C1 segment of cervical spinal cord (tissue), 14 donors: Measurements from ENCODE around the gene TSPAN32.

Experiments
- DNase-seq, 14 donors: peaks; one replicate each; lab custom pipeline; 2025; lab: John Stamatoyannopoulos, UW

The TSPAN32 gene

GRCh38 chr11:2303627-2304505 is 2.1 kb downstream of the TSPAN32 start:
- DNase-seq, result no peak

GRCh38 chr11:2304506-2305139 is 2.8 kb downstream of the TSPAN32 start:
- no peak for DNase-seq

- peak in 13 of 14 donors; percentile 15 to 82 (median 48) for DNase-seq
Observed at GRCh38 chr11:2305140-2305778, 3.4 kb downstream of the TSPAN32 start.

GRCh38 chr11:2305788-2306451 is 4.1 kb downstream of the TSPAN32 start:
- no peak for DNase-seq

GRCh38 chr11:2306452-2306823 is 4.6 kb downstream of the TSPAN32 start:
- no peak for DNase-seq

- no peak for DNase-seq
Observed at GRCh38 chr11:2306877-2307500, 5.2 kb downstream of the TSPAN32 start.

GRCh38 chr11:2307501-2308331 is 5.9 kb downstream of the TSPAN32 start:
- DNase-seq, result no peak

- DNase-seq, result no peak
Observed at GRCh38 chr11:2308713-2309112, 6.9 kb downstream of the TSPAN32 start.

- no peak for DNase-seq
Observed at GRCh38 chr11:2309251-2310072, 7.6 kb downstream of the TSPAN32 start.

GRCh38 chr11:2310073-2310785 is 8.4 kb downstream of the TSPAN32 start:
- no peak for DNase-seq

- DNase-seq, result no peak
Observed at GRCh38 chr11:2310786-2311352, 9.1 kb downstream of the TSPAN32 start.

- DNase-seq, result no peak
Observed at GRCh38 chr11:2311353-2312133, 9.7 kb downstream of the TSPAN32 start.

GRCh38 chr11:2312232-2313042 is 10.6 kb downstream of the TSPAN32 start:
- peak in 1 of 14 donors; percentile 76 for DNase-seq

- no peak for DNase-seq
Observed at GRCh38 chr11:2313051-2313951, 11.5 kb downstream of the TSPAN32 start.

GRCh38 chr11:2314136-2314524 is 12.3 kb downstream of the TSPAN32 start:
- DNase-seq, result no peak
